Measurements from ENCODE around the gene ACTC1.
A peak's percentile ranks its signal among the peaks of the same experiment; 100 is the strongest.

ACTC1 gene

GRCh38 chr15:34755419-34755773 is 40.0 kb downstream of the ACTC1 start:
- DNase-seq = no peak

- peak; percentile 65 for DNase-seq
Observed at GRCh38 chr15:34754674-34755418, 40.5 kb downstream of the ACTC1 start, which contains the start of gene GJD2. Gene GJD2, minus strand, starts transcription at chr15:34754998. Its CDS starts 510 bp downstream, at chr15:34754488.

GRCh38 chr15:34754171-34754601 is 41.2 kb downstream of the ACTC1 start:
- peak; percentile 41 for DNase-seq

- DNase-seq = peak; percentile 88
Observed at GRCh38 chr15:34753236-34753894, 42.0 kb downstream of the ACTC1 start.

- DNase-seq = no peak
Observed at GRCh38 chr15:34749691-34750090, 45.7 kb downstream of the ACTC1 start.

Data from eye (tissue), 1 donor.